ENCODE data around the gene KCND2.

Gene KCND2

DNA sequence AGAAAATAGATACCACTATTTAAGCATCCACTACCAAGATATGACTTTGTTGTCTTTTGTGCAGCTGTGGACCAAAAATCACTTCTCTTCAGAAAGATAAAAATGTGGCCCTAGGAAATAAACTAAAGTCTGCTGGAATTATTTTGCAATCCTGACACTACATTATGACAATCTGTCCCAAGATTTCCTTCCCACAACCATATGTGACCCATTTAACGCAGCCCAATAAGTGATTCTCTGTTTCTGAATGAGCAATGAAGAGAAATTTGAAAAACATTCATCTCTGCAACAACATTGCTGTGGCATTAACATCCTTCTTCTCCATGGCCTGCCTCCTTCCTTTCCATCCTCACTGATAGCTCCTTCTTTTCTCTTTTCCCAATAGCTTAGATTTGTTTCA lies 373.0 kb downstream of the KCND2 start:
- H3K27me3 ChIP-seq (ENCODE audit: insufficient read depth, low read length), result no peaks in the 10 kb centered on the region
- no peaks in the 10 kb centered on the region for H3K36me3 ChIP-seq (ENCODE audit: insufficient read depth, low read length)
- no peak overlapping the region for H3K9ac ChIP-seq (ENCODE audit: low read length)
- H3K9me3 ChIP-seq (ENCODE audit: low read length), result no peaks in the 10 kb centered on the region
- no peaks in the 10 kb centered on the region for H3F3A ChIP-seq (ENCODE audit: insufficient read depth, low read length)
- H3K27ac ChIP-seq (ENCODE audit: low read depth, low read length, poor library complexity, severe bottlenecking), result no peak overlapping the region
- H3K4me2 ChIP-seq (ENCODE audit: low read length), result no peak overlapping the region
- H4K20me1 ChIP-seq (ENCODE audit: insufficient read depth, low read length), result no peaks in the 10 kb centered on the region
- H3K9me2 ChIP-seq (ENCODE audit: low read depth, low read length), result peaks cover 5% of the 10 kb centered on the region; the same call in 1 of the 2 replicates
- no peak for TF ChIP-seq EZH2 (IDR thresholded peaks at IDR 0.05; ENCODE audit: borderline replicate concordance, low read length)
- TF ChIP-seq, protein P1, sequence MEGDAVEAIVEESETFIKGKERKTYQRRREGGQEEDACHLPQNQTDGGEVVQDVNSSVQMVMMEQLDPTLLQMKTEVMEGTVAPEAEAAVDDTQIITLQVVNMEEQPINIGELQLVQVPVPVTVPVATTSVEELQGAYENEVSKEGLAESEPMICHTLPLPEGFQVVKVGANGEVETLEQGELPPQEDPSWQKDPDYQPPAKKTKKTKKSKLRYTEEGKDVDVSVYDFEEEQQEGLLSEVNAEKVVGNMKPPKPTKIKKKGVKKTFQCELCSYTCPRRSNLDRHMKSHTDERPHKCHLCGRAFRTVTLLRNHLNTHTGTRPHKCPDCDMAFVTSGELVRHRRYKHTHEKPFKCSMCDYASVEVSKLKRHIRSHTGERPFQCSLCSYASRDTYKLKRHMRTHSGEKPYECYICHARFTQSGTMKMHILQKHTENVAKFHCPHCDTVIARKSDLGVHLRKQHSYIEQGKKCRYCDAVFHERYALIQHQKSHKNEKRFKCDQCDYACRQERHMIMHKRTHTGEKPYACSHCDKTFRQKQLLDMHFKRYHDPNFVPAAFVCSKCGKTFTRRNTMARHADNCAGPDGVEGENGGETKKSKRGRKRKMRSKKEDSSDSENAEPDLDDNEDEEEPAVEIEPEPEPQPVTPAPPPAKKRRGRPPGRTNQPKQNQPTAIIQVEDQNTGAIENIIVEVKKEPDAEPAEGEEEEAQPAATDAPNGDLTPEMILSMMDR (IDR thresholded peaks at IDR 0.05; ENCODE audit: low read length), result no peak
- H3K79me2 ChIP-seq (ENCODE audit: insufficient read depth, low read length), result no peaks in the 10 kb centered on the region
- no peak overlapping the region for H2AFZ ChIP-seq (ENCODE audit: low read length)
- no peaks in the 10 kb centered on the region for H3K4me1 ChIP-seq (ENCODE audit: insufficient read depth, low read length, severe bottlenecking)
- H3K4me3 ChIP-seq (ENCODE audit: low read depth, low read length, poor library complexity, severe bottlenecking), result no peak overlapping the region

DNA sequence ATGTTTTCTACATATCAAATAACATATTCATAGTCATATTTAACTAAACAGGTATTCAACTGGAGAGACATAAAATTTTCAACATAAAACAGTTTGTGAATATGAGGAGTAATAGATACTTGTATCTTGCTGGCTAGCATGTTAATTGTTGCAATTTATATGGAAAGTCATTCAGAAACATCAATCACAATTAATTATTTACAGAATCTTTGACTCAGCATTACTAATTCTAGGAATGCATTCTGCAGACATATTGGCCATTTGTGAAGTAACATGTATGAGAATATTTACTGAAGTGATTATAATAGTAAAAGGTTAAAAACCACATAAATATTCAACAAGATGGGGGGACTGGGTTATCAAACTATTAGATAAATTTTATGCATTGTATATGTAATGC lies 381.3 kb downstream of the KCND2 start:
- Histone ChIP-seq H3K79me2 (ENCODE audit: insufficient read depth, low read length) (no peaks in the 10 kb centered on the region), H3K4me1 (ENCODE audit: insufficient read depth, low read length, severe bottlenecking) (no peaks in the 10 kb centered on the region), H3K27me3 (ENCODE audit: insufficient read depth, low read length) (no peaks in the 10 kb centered on the region), H4K20me1 (ENCODE audit: insufficient read depth, low read length) (no peaks in the 10 kb centered on the region), H3K4me2 (ENCODE audit: low read length) (no peak overlapping the region), H3K9me2 (ENCODE audit: low read depth, low read length) (no peaks in the 10 kb centered on the region), H3K9me3 (ENCODE audit: low read length) (no peaks in the 10 kb centered on the region), H3F3A (ENCODE audit: insufficient read depth, low read length) (no peaks in the 10 kb centered on the region), H3K9ac (ENCODE audit: low read length) (no peak overlapping the region), H2AFZ (ENCODE audit: low read length) (no peak overlapping the region), H3K4me3 (ENCODE audit: low read depth, low read length, poor library complexity, severe bottlenecking) (no peak overlapping the region), H3K27ac (ENCODE audit: low read depth, low read length, poor library complexity, severe bottlenecking) (no peak overlapping the region), H3K36me3 (ENCODE audit: insufficient read depth, low read length) (no peaks in the 10 kb centered on the region)
- TF ChIP-seq EZH2 (IDR thresholded peaks at IDR 0.05; ENCODE audit: borderline replicate concordance, low read length), result no peak
- TF ChIP-seq, protein P1 (IDR thresholded peaks at IDR 0.05; ENCODE audit: low read length), result no peak

GRCh38 chr7:120658516-120658915 lies 385.5 kb downstream of the KCND2 start:
- TF ChIP-seq, protein P1 (IDR thresholded peaks at IDR 0.05; ENCODE audit: low read length), result no peak
- no peak for TF ChIP-seq EZH2 (IDR thresholded peaks at IDR 0.05; ENCODE audit: borderline replicate concordance, low read length)
- Histone ChIP-seq H3F3A (ENCODE audit: insufficient read depth, low read length) (no peaks in the 10 kb centered on the region), H4K20me1 (ENCODE audit: insufficient read depth, low read length) (no peaks in the 10 kb centered on the region), H3K4me2 (ENCODE audit: low read length) (no peak overlapping the region), H3K9me3 (ENCODE audit: low read length) (no peaks in the 10 kb centered on the region), H2AFZ (ENCODE audit: low read length) (no peak overlapping the region), H3K4me3 (ENCODE audit: low read depth, low read length, poor library complexity, severe bottlenecking) (no peak overlapping the region), H3K79me2 (ENCODE audit: insufficient read depth, low read length) (no peaks in the 10 kb centered on the region), H3K4me1 (ENCODE audit: insufficient read depth, low read length, severe bottlenecking) (no peaks in the 10 kb centered on the region), H3K36me3 (ENCODE audit: insufficient read depth, low read length) (no peaks in the 10 kb centered on the region), H3K27me3 (ENCODE audit: insufficient read depth, low read length) (no peaks in the 10 kb centered on the region), H3K27ac (ENCODE audit: low read depth, low read length, poor library complexity, severe bottlenecking) (no peak overlapping the region), H3K9ac (ENCODE audit: low read length) (no peak overlapping the region), H3K9me2 (ENCODE audit: low read depth, low read length) (no peaks in the 10 kb centered on the region)
